ENCODE measurements around the gene PRKD3.

Gene PRKD3

GRCh38 chr2:37344453-37345361, 20.1 kb upstream of the PRKD3 start, which contains the start of gene QPCT:
TSS of gene QPCT (plus strand) at chr2:37344630. CDS start at chr2:37344732, 102 bp downstream.
- DNase-seq (ENCODE audit: low read depth), result no peak
- peak within 1 kb of the TSS; percentile 52 for H3K4me3 ChIP-seq (ENCODE audit: low read depth, low read length)

GRCh38 chr2:37343537-37344434, 19.2 kb upstream of the PRKD3 start:
- DNase-seq (ENCODE audit: low read depth), result peak; percentile 68
- peak overlapping the region; percentile 52 for H3K4me3 ChIP-seq (ENCODE audit: low read depth, low read length)

- H3K4me3 ChIP-seq (ENCODE audit: low read depth, low read length), result no peak overlapping the region
- no peak for DNase-seq (ENCODE audit: low read depth)
Observed at GRCh38 chr2:37342591-37343220, 18.1 kb upstream of the PRKD3 start.

- DNase-seq (ENCODE audit: low read depth), result no peak
- no peak overlapping the region for H3K4me3 ChIP-seq (ENCODE audit: low read depth, low read length)
Observed at GRCh38 chr2:37340637-37341036, 16.0 kb upstream of the PRKD3 start.

GRCh38 chr2:37338933-37339332, 14.3 kb upstream of the PRKD3 start:
- no peak for DNase-seq (ENCODE audit: low read depth)

GRCh38 chr2:37337620-37338280, 13.1 kb upstream of the PRKD3 start:
- no peak for DNase-seq (ENCODE audit: low read depth)
- H3K4me3 ChIP-seq (ENCODE audit: low read depth, low read length), result no peak overlapping the region

More at GRCh38 chr2:37338933-37339332, 14.3 kb upstream of the PRKD3 start:
- no peak overlapping the region for H3K4me3 ChIP-seq (ENCODE audit: low read depth, low read length)

GRCh38 chr2:37335604-37336003, 11.0 kb upstream of the PRKD3 start:
- H3K4me3 ChIP-seq (ENCODE audit: low read depth, low read length), result no peak overlapping the region
- no peak for DNase-seq (ENCODE audit: low read depth)

- no peak for DNase-seq (ENCODE audit: low read depth)
- H3K4me3 ChIP-seq (ENCODE audit: low read depth, low read length), result no peak overlapping the region
Observed at GRCh38 chr2:37333256-37333655, 8.6 kb upstream of the PRKD3 start.

- no peak overlapping the region for H3K4me3 ChIP-seq (ENCODE audit: low read depth, low read length)
- no peak for DNase-seq (ENCODE audit: low read depth)
Observed at GRCh38 chr2:37332560-37332959, 7.9 kb upstream of the PRKD3 start.

GRCh38 chr2:37330681-37331080, 6.0 kb upstream of the PRKD3 start:
- no peak for DNase-seq (ENCODE audit: low read depth)
- no peak overlapping the region for H3K4me3 ChIP-seq (ENCODE audit: low read depth, low read length)

- H3K4me3 ChIP-seq (ENCODE audit: low read depth, low read length), result no peak overlapping the region
- DNase-seq (ENCODE audit: low read depth), result no peak
Observed at GRCh38 chr2:37326866-37327634, 2.4 kb upstream of the PRKD3 start.

- H3K4me3 ChIP-seq (ENCODE audit: low read depth, low read length), result no peak overlapping the region
Observed at GRCh38 chr2:37326285-37326684, 1.7 kb upstream of the PRKD3 start.

GRCh38 chr2:37325625-37326071, 1.0 kb upstream of the PRKD3 start:
- peak overlapping the region; percentile 88 for H3K4me3 ChIP-seq (ENCODE audit: low read depth, low read length)

More at GRCh38 chr2:37326285-37326684, 1.7 kb upstream of the PRKD3 start:
- peak; percentile 49 for DNase-seq (ENCODE audit: low read depth)

GRCh38 chr2:37324536-37324785, 172 bp downstream of the PRKD3 start:
- no peak for DNase-seq (ENCODE audit: low read depth)
- H3K4me3 ChIP-seq (ENCODE audit: low read depth, low read length), result peak overlapping the region; percentile 88

More at GRCh38 chr2:37325625-37326071, 1.0 kb upstream of the PRKD3 start:
- no peak for DNase-seq (ENCODE audit: low read depth)

- DNase-seq (ENCODE audit: low read depth), result no peak
- peak overlapping the region; percentile 88 for H3K4me3 ChIP-seq (ENCODE audit: low read depth, low read length)
Observed at GRCh38 chr2:37323781-37324535, 675 bp downstream of the PRKD3 start.

GRCh38 chr2:37323176-37323780, 1.4 kb downstream of the PRKD3 start:
- no peak for DNase-seq (ENCODE audit: low read depth)

GRCh38 chr2:37322368-37322767, 2.3 kb downstream of the PRKD3 start:
- no peak overlapping the region for H3K4me3 ChIP-seq (ENCODE audit: low read depth, low read length)
- no peak for DNase-seq (ENCODE audit: low read depth)

More at GRCh38 chr2:37323176-37323780, 1.4 kb downstream of the PRKD3 start:
- peak overlapping the region; percentile 88 for H3K4me3 ChIP-seq (ENCODE audit: low read depth, low read length)
